HEK293T (cell line): ENCODE data around the gene HSPB9.

ENCODE experiments used
- CTCF ChIA-PET: fragments of 350-600 bp; formaldehyde crosslinking; extraction: SDS; loops from one replicate; lab custom pipeline; 2021; ENCODE audit warnings: antibody characterized with exemption, inconsistent platforms; lab: Yijun Ruan, JAX
- POLR2A ChIA-PET: fragments of 350-600 bp; formaldehyde crosslinking; extraction: SDS; loops from one replicate; lab custom pipeline; 2020; ENCODE audit warnings: antibody characterized with exemption, inconsistent platforms; lab: Yijun Ruan, JAX
- DNase-seq: peaks from one replicate; pipeline ENCODE4 v3.0.0; 2012; ENCODE audit warnings: mixed read lengths; ENCODE audit errors: extremely low spot score
- ARNT ChIP-seq: fragments of 450-650 bp; IDR thresholded peaks from 2 replicates; pipeline ENCODE4 v1.6.1; 2017; ENCODE audit warnings: mild to moderate bottlenecking
- BHLHE40 ChIP-seq: fragments of 450-650 bp; IDR thresholded peaks from 2 replicates; pipeline ENCODE4 v1.6.1; 2016; ENCODE audit warnings: mild to moderate bottlenecking, moderate library complexity, borderline replicate concordance
- CTBP1 ChIP-seq: fragments of 450-650 bp; IDR thresholded peaks from 2 replicates; pipeline ENCODE4 v1.6.1; 2016; ENCODE audit warnings: borderline replicate concordance
- ELF4 ChIP-seq: fragments of 450-650 bp; IDR thresholded peaks from 2 replicates; pipeline ENCODE4 v1.6.1; 2017; ENCODE audit warnings: antibody characterized with exemption
- FOXA1 ChIP-seq: fragments of 450-650 bp; IDR thresholded peaks from 2 replicates; pipeline ENCODE4 v1.6.1; 2016; ENCODE audit warnings: mild to moderate bottlenecking
- FOXK2 ChIP-seq: fragments of 450-650 bp; IDR thresholded peaks from 2 replicates; pipeline ENCODE4 v1.6.1; 2016; ENCODE audit warnings: mild to moderate bottlenecking
- FOXM1 ChIP-seq: fragments of 450-650 bp; IDR thresholded peaks from 2 replicates; pipeline ENCODE4 v1.6.1; 2017; ENCODE audit warnings: mild to moderate bottlenecking, borderline replicate concordance
- HDGF ChIP-seq: fragments of 450-650 bp; IDR thresholded peaks from 2 replicates; pipeline ENCODE4 v1.6.1; 2017; ENCODE audit warnings: antibody characterized with exemption, borderline replicate concordance
- L3MBTL2 ChIP-seq: fragments of 450-650 bp; conservative IDR thresholded peaks from 2 replicates; pipeline ENCODE4 v1.6.1; 2016; ENCODE audit warnings: mild to moderate bottlenecking
- LEF1 ChIP-seq: fragments of 450-650 bp; IDR thresholded peaks from 2 replicates; pipeline ENCODE4 v1.6.1; 2017; ENCODE audit warnings: mild to moderate bottlenecking, borderline replicate concordance
- NFRKB ChIP-seq: fragments of 450-650 bp; IDR thresholded peaks from 2 replicates; pipeline ENCODE4 v1.6.1; 2016; ENCODE audit warnings: mild to moderate bottlenecking, moderate library complexity
- PKNOX1 ChIP-seq: fragments of 450-650 bp; IDR thresholded peaks from 2 replicates; pipeline ENCODE4 v1.6.1; 2016
- SP1 ChIP-seq: fragments of 450-650 bp; IDR thresholded peaks from 2 replicates; pipeline ENCODE4 v1.6.1; 2017
- SUZ12 ChIP-seq: fragments of 450-650 bp; IDR thresholded peaks from 2 replicates; pipeline ENCODE4 v1.6.1; 2016; ENCODE audit warnings: mild to moderate bottlenecking
- TARDBP ChIP-seq: fragments of 450-650 bp; IDR thresholded peaks from 2 replicates; pipeline ENCODE4 v1.6.1; 2016
- ZNF384 ChIP-seq: fragments of 450-650 bp; IDR thresholded peaks from 2 replicates; pipeline ENCODE4 v1.6.1; 2016

The HSPB9 gene

GRCh38 chr17:42112552-42113176 lies 9.9 kb upstream of the HSPB9 start, which contains the start of gene DHX58:
TSS of gene DHX58 (minus strand) at chr17:42112714. CDS start at chr17:42111892, 822 bp downstream.
- CTCF ChIA-PET, result no interaction called here
- DNase-seq, result no peak
- TF ChIP-seq HDGF (no peak), BHLHE40 (no peak), CTBP1 (no peak), ELF4 (no peak), NFRKB (no peak), SP1 (no peak), L3MBTL2 (no peak), TARDBP (no peak), LEF1 (no peak), SUZ12 (no peak), ZNF384 (no peak)
- POLR2A ChIA-PET, result interaction anchor here (0.8 to 4.4 kb wide), 7 partner anchors 8 to 147 kb away, joined by 3 to 26 read pairs (median 7); partner anchors contain the start of genes CNP, DNAJC7, GHDC and KAT2A

GRCh38 chr17:42113293-42114069 lies 9.1 kb upstream of the HSPB9 start:
- POLR2A ChIA-PET, result interaction anchor here (0.6 to 4.4 kb wide), 9 partner anchors 7 to 148 kb away, joined by 3 to 26 read pairs (median 5); partner anchors contain the start of genes CNP, DNAJC7, KAT2A and NKIRAS2
- TF ChIP-seq CTBP1 (no peak), SUZ12 (no peak), PKNOX1 (no peak), ZNF384 (no peak), ELF4 (no peak), NFRKB (no peak), SP1 (no peak), LEF1 (no peak), FOXA1 (no peak)
- DNase-seq, result no peak
- CTCF ChIA-PET, result interaction anchor here (1.2 kb wide), 1 partner anchor 45 kb away, joined by 4 read pairs; no protein-coding TSS in a partner anchor

- ChIA-PET POLR2A (interaction anchor here (1.1 to 4.4 kb wide), 6 partner anchors 7 to 148 kb away, joined by 3 to 26 read pairs (median 10); partner anchors contain the start of genes CNP, DNAJC7, KAT2A and NKIRAS2), CTCF (interaction anchor here (0.8 to 1.2 kb wide), 2 partner anchors 46 to 48 kb away, joined by 3 to 4 read pairs; no protein-coding TSS in a partner anchor)
- TF ChIP-seq TARDBP, result no peak
- TF ChIP-seq SP1, result no peak
- no peak for TF ChIP-seq NFRKB
- no peak for TF ChIP-seq SUZ12
- no peak for TF ChIP-seq HDGF
- TF ChIP-seq FOXK2, result no peak
- TF ChIP-seq BHLHE40, result no peak
- no peak for TF ChIP-seq ELF4
- no peak for DNase-seq
Measured at GRCh38 chr17:42114118-42114517, 8.5 kb upstream of the HSPB9 start.

GRCh38 chr17:42116705-42117396 lies 5.8 kb upstream of the HSPB9 start:
- POLR2A ChIA-PET, result interaction anchor here (1.5 kb wide), 1 partner anchor 99 kb away, joined by 6 read pairs; the partner anchor contains the start of gene DNAJC7

GRCh38 chr17:42117397-42118125 lies 5.0 kb upstream of the HSPB9 start:
- TF ChIP-seq ARNT (no peak), HDGF (no peak), FOXA1 (no peak), ELF4 (no peak), SP1 (no peak)
- ChIA-PET CTCF (interaction anchor here (0.7 to 1.6 kb wide), 2 partner anchors 76 to 192 kb away, joined by 3 read pairs; no protein-coding TSS in a partner anchor), POLR2A (interaction anchor here (1.5 kb wide), 1 partner anchor 100 kb away, joined by 6 read pairs; the partner anchor contains the start of gene DNAJC7)
- no peak for DNase-seq

More at GRCh38 chr17:42116705-42117396, 5.8 kb upstream of the HSPB9 start:
- TF ChIP-seq ZNF384, result no peak
- peak; percentile 99; the same call in 1 of the 2 replicates for TF ChIP-seq HDGF
- no peak for TF ChIP-seq ELF4
- CTCF ChIA-PET, result interaction anchor here (1.2 kb wide), 1 partner anchor 91 kb away, joined by 4 read pairs; no protein-coding TSS in a partner anchor
- DNase-seq, result peak; percentile 75

- DNase-seq, result no peak
- ChIA-PET POLR2A (interaction anchor here (1.5 kb wide), 1 partner anchor 100 kb away, joined by 6 read pairs; the partner anchor contains the start of gene DNAJC7), CTCF (interaction anchor here (0.7 to 1.6 kb wide), 3 partner anchors 77 to 191 kb away, joined by 3 read pairs; no protein-coding TSS in a partner anchor)
- TF ChIP-seq HDGF, result no peak
- TF ChIP-seq L3MBTL2, result no peak
- no peak for TF ChIP-seq FOXK2
- TF ChIP-seq BHLHE40, result no peak
- no peak for TF ChIP-seq SUZ12
- no peak for TF ChIP-seq FOXM1
- TF ChIP-seq ELF4, result no peak
Measured at GRCh38 chr17:42118126-42118510, 4.5 kb upstream of the HSPB9 start.
